Measurements from ENCODE around the gene MAPKAPK5. TPM values are rescaled to one million over a fixed set of nuclear protein-coding genes. Genes with fewer than 3 reads are reported as not detected.

MAPKAPK5 gene
- total and polyA plus RNA-seq, 9 of the 15 experiments (the other 6 are each of a cell fraction or from before 2014, with no cell fraction given), result 11.6 to 72.1 (median 60.4) TPM

GRCh38 chr12:111841750-111842555, at the start of gene MAPKAPK5 (continued):
- TF ChIP-seq ZHX1 (conservative IDR thresholded peaks at IDR 0.05; ENCODE audit: low read length) (0 out of 2 replicates have a peak, but pooled peaks have one; percentile 68), CREB1 (IDR thresholded peaks at IDR 0.05) (peak; percentile 98), CREB1 (CRISPR knock-in tag; IDR thresholded peaks at IDR 0.05) (peak; percentile 100), ZNF584 (CRISPR knock-in tag; IDR thresholded peaks at IDR 0.05; ENCODE audit: low read depth) (no peak), ZNF165 (CRISPR knock-in tag; IDR thresholded peaks at IDR 0.05; ENCODE audit: borderline replicate concordance) (no peak), XRCC5 (IDR thresholded peaks at IDR 0.05; ENCODE audit: low read depth, low read length) (peak; percentile 76; the same call in 1 of the 2 replicates), ID3 (CRISPR knock-in tag; IDR thresholded peaks at IDR 0.05) (no peak), ID3 (tag; IDR thresholded peaks at IDR 0.05) (peak; percentile 90), EP300 (IDR thresholded peaks at IDR 0.05; ENCODE audit: low read length) (peak; percentile 43; the same call in 1 of the 2 replicates), CC2D1A (IDR thresholded peaks at IDR 0.05) (no peak), POLR2AphosphoS5 (IDR thresholded peaks at IDR 0.05; ENCODE audit: control insufficient read depth, insufficient read depth, low read depth, low read length) (peak; percentile 93), MIER1 (IDR thresholded peaks at IDR 0.05; ENCODE audit: low read depth) (no peak), MGA (IDR thresholded peaks at IDR 0.05) (peak; percentile 58; the same call in 1 of the 2 replicates)
